ENCODE measurements around the gene FAM3C.
"Not testable (repeated sequence)": the region's sequence is repeated elsewhere in the genome, so short reads cannot be mapped to it uniquely, and the experiment has no call there.

The FAM3C gene

DNA sequence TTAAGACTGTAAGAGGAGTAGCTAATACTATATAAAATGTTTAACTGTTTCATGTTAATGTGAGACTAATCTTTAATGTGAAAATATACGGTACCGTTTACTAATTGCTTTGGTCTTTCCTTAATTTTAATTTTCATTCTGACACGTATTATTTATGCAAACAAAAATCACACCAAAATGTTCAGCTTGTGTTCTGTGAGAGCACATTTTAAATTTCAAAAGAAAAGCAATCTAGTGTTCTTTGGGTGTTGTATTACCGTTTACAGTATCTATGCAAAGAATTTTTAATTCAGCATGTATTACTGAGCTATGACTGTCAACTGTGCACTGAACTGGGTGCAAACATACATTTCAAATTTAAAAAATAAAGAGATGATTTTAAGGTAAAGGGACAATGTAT, 65.1 kb downstream of the FAM3C start:
- DNase-seq (ENCODE audit: low read depth, low spot score) = no peak

DNA sequence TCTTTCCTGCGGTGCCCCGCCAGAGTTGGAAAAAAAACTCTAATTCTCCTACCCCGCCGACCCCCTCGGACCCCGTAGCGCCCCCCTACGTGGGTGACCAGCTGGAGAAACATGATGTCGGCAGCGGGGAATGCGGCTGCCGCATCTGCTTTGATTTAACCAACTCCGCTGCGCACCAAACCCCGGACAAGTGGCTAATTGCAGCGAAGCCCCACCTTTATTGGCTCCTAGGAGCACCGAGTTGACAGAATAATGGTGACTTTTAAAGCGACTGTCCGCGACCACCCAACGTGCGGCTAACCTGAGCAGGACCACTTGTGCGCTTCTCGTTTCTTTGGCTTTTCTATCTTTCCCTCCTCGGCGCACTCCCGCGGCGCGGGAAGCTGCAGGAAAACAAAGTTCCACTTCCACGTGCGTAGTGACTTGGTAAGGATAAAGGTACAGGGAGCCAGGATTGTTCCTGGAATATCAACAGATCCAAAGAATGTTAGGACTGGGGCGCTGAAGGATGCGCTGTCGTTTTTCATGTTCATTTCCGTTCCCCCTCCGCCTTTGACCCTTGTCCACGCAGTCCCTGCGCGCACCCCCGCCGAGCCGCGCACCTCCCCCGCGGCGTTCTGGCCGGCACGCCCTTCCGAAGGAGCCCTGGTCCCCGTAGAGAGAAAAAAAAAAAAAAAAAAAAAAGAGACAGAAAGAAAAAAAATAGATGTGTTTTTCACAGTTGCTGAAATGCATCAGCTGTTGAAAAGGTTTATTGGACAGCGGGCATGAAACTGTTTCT, 65.9 kb downstream of the FAM3C start:
- DNase-seq (ENCODE audit: low read depth, low spot score) = no peak

DNA sequence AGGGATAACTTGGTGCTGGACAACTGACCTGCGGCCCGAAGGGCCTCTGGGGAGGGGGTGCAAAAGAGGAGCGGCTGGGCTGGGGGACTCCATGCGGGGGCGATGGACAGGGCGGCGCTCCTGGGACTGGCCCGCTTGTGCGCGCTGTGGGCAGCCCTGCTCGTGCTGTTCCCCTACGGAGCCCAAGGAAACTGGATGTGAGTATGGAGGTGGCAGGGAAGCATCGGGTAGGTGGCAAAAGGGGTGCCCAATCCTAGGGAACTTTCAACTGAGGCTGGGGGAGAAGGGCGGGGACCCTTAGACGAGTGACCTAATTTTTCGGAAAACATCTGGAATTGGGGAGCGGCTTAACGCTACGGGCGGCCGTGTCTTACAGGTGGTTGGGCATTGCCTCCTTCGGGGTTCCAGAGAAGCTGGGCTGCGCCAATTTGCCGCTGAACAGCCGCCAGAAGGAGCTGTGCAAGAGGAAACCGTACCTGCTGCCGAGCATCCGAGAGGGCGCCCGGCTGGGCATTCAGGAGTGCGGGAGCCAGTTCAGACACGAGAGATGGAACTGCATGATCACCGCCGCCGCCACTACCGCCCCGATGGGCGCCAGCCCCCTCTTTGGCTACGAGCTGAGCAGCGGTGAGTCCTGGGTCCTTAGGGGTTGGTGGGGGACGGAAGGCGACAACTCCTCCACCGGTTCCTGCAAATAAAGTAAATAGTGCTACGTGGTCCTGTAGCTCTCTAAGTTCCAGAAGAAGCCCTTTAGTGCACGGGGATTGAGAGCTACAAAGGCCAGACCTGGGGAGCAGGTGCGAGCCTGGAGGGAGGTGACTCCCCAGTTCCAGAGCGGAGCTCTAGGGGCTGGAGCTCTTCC, 66.7 kb downstream of the FAM3C start:
- DNase-seq (ENCODE audit: low read depth, low spot score) = no peak

DNA sequence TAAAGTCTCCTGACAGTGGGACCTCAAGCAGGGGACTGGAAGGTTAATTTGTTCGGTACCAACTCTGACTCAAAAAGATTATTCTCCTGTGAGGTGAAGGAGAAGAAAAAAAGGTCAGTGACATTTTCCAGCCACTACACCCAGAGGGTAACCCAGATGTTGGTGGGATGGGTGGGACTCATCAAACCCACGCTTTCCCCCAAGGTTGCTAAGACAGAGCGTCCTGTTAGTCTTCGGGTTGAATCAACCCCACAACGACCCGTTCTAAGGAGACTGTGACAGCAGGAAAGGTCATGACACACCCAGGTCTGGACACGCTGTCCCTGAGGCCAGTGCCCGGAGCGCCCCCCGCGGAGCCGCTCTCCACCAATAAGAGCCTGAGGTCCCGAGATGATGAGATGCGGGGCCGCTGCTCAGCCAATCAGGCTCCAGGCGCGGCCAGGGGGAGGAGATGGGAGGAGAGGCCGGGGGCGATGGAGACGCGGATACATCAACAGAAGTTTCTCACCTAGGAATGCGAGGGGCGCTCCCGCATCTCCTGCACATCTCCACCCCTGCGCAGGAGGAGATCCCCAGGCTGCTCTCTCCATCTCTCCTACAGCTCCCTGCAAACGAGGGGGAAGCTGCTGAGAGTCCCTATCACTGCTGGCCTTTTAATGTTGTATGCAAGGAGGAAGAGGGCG, 67.5 kb downstream of the FAM3C start, which contains the start of gene WNT16:
WNT16 (plus strand) TSS at position 493 of the 683 bp plus-strand sequence. CDS start 293 bp downstream, outside the sequence.
- DNase-seq (ENCODE audit: low read depth, low spot score) = no peak

DNA sequence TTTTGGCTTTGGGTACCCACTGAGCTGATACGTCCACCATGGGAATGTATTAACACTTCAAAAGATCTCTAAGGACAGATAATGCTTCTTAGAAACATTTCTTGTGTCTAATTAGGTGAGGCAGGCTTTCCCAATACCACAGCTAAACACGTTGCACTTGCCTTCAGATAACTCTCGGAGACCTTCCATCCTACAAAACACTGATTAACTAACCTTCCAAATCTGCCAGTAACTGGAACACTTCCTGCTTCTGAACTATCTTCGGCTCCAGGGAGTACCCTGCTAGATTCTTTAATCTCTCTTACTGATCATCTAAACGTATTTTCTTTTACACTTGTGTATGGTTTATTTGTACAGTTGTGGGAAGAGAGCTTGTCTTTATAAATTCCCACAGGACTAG, 68.4 kb downstream of the FAM3C start:
- DNase-seq (ENCODE audit: low read depth, low spot score) = no peak

DNA sequence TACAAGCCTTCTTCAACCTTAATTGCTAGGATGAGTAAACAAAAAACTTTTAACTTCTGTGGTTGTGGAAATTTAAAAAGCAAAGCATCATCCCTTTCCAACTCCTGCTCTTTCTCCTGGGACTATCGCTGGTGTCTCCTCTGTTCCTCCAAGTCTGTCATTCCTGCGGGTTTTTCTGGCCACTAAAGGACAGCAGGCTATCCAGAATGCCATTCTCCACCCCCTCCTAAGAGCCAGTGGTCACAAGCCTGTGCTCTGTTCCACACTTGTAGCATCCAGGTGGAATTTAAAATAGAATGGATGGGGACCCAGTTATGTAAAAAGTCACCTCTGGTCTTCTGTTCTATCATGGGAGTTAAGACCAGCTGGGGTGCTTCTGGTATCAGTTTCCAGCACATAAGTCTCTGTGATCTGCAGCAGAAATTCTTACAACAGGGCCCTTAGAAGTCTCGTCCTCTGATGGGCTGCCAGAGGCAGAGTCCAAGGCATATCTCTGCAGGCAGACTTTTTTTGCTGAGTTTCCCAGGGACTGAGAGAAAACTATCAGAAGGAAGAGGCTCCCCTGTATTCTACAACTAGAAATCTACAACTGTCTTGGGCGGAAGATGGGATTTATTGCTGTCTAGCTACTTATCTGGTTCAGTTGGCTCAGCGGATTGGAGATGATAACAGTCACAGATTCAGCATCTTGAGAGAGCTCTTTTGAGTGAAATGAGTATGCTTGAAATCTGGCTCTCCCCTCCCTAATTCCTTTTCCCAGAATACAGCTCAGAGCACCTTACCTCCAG, 72.4 kb downstream of the FAM3C start:
- no peak for DNase-seq (ENCODE audit: low read depth, low spot score)

DNA sequence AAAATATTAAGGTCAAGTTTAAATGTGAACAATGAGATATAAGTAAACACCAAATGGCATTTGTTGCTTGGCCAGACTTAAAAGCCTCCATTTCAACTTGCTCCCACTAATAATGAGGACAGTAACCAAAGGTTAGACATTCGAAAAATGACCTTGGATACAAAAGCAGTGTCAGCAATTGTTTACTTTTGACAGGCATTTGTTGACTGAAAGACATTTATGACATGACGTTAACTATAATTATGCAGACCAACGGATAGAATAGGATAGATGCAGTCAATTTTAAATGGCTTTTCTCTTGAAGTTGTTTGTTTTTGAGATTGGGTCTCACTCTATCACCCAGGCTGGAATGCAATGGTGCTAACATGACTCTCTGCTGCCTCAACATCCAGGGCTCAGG, 73.6 kb downstream of the FAM3C start:
- no peak for DNase-seq (ENCODE audit: low read depth, low spot score)

DNA sequence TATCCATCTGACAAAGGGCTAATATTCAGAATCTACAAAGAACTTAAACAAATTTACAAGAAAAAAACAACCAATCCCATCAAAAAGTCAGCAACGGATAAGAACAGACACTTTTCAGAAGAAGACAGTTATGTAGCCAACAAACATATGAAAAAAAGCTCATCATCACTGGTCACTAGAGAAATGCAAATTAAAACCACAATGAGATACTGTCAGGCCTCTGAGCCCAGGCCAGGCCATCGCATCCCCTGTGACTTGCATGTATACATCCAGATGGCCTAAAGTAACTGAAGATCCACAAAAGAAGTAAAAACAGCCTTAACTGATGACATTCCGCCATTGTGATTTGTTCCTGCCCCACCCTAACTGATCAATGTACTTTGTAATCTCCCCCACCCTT, 80.9 kb downstream of the FAM3C start:
- not testable (repeated sequence) for DNase-seq (ENCODE audit: low read depth, low spot score)

DNA sequence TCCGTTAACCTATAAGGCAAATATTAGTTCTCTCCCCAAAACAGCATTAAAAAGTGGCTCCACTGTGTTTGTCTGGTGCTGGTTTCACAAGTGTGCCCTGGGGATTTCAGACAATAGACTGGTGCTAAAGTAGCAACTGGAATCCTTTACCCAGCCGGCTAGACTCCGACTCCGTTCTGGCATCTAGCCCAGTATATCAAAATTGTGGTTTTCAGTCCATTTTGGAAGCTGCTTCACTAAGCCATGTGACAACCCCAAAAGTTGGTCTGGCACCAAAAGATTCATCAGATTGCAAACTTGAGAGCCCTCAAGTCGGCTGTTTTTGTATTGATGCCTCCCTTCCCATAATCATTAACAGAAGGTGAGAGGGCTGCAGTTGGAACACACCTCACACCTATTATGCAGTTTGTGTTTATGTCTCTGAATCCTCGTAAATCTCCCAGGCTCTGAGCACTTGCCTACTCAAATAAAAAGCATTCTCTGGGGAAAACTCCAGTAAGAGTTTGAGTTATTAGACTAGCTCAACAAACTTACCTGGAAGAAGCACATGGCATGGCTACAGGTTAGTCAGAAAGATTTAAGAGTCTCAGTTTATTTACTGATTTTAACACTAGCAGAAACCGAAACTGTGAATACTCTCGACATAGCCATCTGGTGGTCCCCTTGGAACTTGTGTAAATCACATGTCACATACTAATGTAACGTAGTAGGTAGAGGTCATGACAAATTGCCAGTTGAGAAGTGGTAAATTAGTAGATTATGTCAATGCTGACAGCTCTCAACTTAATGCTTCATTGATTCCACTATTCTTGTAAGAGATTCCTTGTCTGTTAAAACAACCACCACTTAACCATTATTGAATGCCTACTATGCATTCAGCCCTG, 82.1 kb downstream of the FAM3C start:
- no peak for DNase-seq (ENCODE audit: low read depth, low spot score)

DNA sequence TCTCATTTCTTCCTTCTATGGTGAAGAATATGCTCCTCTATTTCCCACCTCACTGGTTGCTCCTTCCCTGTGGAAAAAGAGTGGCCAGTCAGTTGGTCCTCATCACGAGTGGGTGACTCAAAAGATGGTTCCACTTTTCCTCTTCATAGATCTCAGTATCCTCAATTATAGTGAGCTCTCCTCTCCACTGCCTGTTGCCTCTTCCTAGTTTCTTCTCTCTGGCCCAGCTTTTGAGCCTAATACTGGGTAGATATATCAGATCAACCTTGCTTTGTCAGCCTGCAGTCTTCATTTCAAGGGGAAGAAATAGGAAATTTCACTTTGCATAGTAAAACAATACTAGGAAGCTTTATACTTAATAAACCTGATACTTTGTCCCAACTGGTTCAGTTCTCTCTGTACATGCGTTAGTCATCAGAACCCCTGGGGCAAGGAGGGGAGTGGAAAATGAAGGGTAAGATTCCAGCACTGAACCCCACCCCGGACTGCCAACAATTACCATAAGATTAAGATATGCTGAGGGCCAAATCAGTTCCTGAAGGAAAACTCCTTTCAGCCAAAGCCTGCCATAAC, 82.8 kb downstream of the FAM3C start:
- DNase-seq (ENCODE audit: low read depth, low spot score) = no peak

DNA sequence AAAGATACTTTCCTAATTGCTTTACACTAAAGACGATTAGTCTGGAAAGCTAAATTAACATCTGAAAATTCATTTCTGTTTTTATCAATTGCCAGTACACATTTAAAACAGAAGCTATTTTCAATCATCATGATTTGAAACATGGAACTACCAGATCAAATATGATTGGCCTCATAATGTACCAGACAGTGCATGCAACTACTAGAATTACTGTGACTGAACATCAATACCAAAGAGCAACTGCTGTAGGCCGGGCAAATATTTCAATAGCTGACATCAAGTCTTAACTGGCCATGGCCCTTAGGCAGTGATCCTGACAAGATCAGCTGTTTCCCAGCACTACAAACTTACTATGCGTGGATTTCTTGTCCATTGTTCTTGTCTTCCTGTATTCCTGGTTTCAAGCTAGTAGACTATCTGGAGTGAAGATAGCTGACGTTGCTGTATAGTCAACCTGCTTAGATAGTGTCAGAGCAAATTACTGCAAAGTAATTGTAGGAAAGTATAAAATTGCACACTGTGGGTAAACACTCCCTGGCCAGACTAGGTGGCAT, 89.0 kb downstream of the FAM3C start:
- DNase-seq (ENCODE audit: low read depth, low spot score) = no peak

DNA sequence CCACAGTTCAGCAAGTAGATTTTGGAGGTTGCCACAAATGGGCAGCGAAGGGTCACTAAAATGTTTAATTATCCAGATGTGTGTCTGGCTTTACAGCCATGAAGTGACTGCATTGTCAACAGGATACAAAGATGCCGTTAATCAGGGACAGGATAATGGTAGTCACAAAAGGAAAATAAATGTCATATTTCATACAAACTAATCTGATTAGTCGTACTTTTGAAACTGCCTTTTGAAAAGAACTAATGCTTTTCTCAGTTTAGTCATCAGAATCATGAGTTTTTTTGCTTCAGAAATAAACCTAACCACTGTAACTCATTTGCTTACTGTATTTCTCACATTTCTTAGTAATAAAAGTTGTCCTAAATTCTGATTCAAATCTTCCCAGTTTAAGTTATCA, 89.5 kb downstream of the FAM3C start:
- no peak for DNase-seq (ENCODE audit: low read depth, low spot score)

DNA sequence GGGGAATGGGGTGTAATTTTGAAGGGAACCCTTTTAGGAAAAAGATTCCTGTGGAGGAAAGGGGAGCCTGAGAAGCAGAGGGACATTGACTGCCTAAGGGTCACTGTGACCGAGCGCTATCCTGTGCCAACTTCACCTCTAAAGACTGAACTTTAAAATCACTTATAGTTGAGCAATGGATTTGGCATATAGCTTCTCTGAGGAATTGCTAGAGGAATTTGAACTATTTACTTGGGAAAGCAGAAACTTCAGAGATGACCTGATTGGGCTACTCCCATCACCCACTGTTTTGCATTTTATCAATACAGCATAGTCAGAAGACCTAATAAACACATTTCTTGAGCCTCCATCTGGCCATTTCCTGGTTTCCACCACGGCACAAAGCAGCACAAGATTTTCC, 91.0 kb downstream of the FAM3C start:
- DNase-seq (ENCODE audit: low read depth, low spot score) = no peak

DNA sequence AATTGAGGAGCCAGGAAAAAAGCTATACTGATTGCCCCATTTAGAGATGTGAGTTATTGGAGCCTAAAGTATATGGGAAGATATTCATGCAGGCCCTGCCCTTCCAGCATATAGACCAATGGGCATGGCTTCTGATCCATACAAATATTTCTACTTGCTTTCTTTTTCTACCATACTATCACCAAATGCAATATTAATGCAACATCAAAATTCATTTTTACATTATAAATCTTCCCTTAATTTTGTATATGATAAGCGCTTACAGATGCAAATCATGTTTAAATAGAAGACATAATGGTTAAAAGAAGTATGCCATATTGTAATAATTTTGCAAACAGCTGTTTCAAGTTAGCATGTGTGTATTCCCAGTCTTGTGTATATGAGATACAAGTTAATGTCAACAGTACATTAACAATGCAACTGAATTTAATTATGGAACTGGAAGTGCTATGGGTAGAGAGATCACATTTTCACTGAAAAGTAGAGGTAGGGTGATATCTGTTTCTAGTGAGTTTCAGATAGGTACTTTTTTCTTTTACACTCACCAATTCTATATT, 91.9 kb downstream of the FAM3C start:
- DNase-seq (ENCODE audit: low read depth, low spot score) = no peak

DNA sequence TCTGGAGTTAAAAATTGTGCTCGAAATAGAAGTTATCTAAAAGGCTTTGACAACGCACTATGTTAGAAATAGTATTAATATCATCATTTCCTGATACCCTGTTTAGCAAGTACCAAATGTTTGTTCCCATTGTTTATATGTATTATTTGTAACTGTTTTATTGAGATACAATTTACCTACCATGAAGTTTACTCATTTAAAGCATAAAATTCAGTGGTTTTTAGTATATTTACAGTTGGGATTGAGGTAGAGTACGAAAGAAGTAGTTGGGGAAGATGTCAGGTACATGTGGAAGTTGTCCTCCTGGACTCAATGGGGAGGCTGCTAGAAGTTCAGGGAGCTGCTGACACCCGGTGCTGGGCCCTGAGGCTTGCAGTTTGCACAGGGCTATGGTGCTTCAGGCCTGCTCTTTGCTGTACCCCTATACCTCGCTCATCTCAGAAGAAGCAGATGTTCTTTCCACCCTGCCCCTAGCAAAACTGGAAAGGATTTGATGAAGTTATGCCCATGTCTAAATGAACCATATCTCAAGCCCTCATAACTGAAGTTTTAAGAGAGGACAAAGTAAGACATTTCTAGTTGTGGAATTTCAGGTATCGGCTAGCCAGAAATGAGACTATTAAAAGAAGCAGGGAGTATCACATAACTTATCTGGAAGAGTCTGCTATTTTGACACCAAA, 92.5 kb downstream of the FAM3C start:
- DNase-seq (ENCODE audit: low read depth, low spot score) = no peak

DNA sequence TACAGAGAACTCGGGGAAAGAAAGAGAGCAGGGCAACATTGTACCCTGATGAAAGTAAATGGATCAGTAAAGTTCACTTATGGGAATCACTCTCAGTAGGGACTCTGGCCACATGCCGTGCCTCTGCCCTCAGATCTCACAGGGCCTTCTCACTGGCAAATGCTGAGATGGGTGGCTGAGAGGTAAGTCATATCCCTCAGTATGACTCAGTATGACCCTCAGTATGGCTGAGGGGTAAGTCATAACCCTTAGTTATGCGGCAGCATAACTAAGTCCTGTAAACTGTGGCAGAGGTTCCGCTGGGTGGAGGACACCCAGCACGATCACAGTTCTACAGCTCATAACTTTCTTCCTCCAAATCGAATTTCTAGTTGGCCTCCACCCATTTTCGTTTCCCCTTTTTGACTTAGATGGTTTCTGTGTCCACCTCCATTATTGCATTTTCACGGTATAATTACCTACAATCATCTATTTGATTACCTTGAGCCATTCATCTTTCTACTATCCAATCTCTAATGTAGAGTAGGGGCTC, 93.8 kb downstream of the FAM3C start:
- peak; percentile 54 for DNase-seq (ENCODE audit: low read depth, low spot score)

DNA sequence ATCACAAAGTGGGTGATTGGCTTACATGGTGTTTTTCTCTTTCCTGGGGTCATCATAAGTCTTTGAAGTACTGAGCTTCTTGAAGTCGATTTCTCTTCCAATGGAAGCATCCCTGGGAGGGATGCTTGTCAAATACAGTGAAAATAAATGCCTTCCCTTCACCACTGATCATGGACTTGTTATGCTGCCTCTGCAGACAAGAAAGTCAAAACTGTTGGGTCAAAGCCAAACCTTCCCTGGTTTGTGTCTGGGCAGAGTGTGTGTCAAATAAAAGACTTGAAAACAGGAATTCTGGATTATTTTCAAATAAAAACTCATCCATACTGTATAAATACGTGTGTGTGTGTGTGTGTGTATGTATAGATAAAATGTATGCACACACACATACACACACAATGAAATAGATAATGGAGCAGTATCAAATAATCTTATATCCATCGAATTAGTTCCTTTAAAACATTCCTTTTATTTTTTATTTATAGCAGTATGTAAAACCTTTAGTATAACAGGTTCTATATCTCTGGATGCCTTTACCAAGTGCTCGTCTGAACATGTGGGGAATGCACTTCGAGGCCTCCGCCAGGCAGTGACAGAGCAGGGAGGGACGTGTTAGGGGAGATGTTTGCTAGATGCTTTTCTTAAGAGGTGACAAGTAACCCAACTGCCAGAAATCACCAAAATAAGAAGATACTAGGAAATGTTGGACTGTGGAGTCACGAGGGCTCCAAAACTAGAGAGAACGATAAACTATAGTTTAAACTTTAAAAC, 94.5 kb downstream of the FAM3C start:
- no peak for DNase-seq (ENCODE audit: low read depth, low spot score)

All from smooth muscle cell of the brain vasculature (primary cell).